Hindlimb muscle (tissue), 1 donor: ENCODE data around the gene PEAR1. TPM values are rescaled to one million over a fixed set of nuclear protein-coding genes. Genes with fewer than 3 reads are reported as not detected.

Experiments
- DNase-seq: peaks from one replicate; pipeline ENCODE4 v3.0.0-alpha.2; 2013
- polyA plus RNA-seq: library from polyadenylated mRNA; unstranded; fragments of 120-200 nt; gene quantifications from one replicate; pipeline ENCODE4 v1.2.1, GENCODE V29; 2013; ENCODE audit not compliant: insufficient read length

PEAR1 gene
- polyA plus RNA-seq, 1 donor, result 29.2 TPM

GRCh38 chr1:156884560-156885184, 8.8 kb upstream of the PEAR1 start:
- no peak for DNase-seq

- no peak for DNase-seq
Observed at GRCh38 chr1:156885314-156885713, 8.2 kb upstream of the PEAR1 start.

- no peak for DNase-seq
Observed at GRCh38 chr1:156885880-156886355, 7.6 kb upstream of the PEAR1 start.

GRCh38 chr1:156886583-156887281, 6.8 kb upstream of the PEAR1 start:
- no peak for DNase-seq

GRCh38 chr1:156887317-156887716, 6.2 kb upstream of the PEAR1 start:
- no peak for DNase-seq

GRCh38 chr1:156887734-156888133, 5.8 kb upstream of the PEAR1 start:
- DNase-seq, result no peak

- peak; percentile 85 for DNase-seq
Observed at GRCh38 chr1:156889802-156890580, 3.5 kb upstream of the PEAR1 start.

GRCh38 chr1:156892190-156893047, 1.1 kb upstream of the PEAR1 start:
- peak; percentile 94 for DNase-seq

GRCh38 chr1:156894001-156894400, 483 bp downstream of the PEAR1 start:
- no peak for DNase-seq

- no peak for DNase-seq
Observed at GRCh38 chr1:156894711-156895454, 1.4 kb downstream of the PEAR1 start.

GRCh38 chr1:156895455-156895812, 1.9 kb downstream of the PEAR1 start:
- no peak for DNase-seq

GRCh38 chr1:156895927-156896326, 2.4 kb downstream of the PEAR1 start:
- DNase-seq, result no peak

- DNase-seq, result no peak
Observed at GRCh38 chr1:156896490-156897033, 3.0 kb downstream of the PEAR1 start.

GRCh38 chr1:156897078-156897825, 3.7 kb downstream of the PEAR1 start:
- no peak for DNase-seq

- no peak for DNase-seq
Observed at GRCh38 chr1:156898161-156898566, 4.6 kb downstream of the PEAR1 start.

- no peak for DNase-seq
Observed at GRCh38 chr1:156898971-156899664, 5.6 kb downstream of the PEAR1 start.

GRCh38 chr1:156899956-156900718, 6.6 kb downstream of the PEAR1 start:
- no peak for DNase-seq

- DNase-seq, result no peak
Observed at GRCh38 chr1:156900896-156901589, 7.5 kb downstream of the PEAR1 start.

- DNase-seq, result no peak
Observed at GRCh38 chr1:156901590-156901900, 8.0 kb downstream of the PEAR1 start.
